ENCODE measurements around the gene RBMX. TPM values are rescaled to one million over a fixed set of nuclear protein-coding genes. Genes with fewer than 3 reads are reported as not detected.

RBMX gene
- total RNA-seq, 1 experiment from 2014 or later, result 414 TPM

DNA sequence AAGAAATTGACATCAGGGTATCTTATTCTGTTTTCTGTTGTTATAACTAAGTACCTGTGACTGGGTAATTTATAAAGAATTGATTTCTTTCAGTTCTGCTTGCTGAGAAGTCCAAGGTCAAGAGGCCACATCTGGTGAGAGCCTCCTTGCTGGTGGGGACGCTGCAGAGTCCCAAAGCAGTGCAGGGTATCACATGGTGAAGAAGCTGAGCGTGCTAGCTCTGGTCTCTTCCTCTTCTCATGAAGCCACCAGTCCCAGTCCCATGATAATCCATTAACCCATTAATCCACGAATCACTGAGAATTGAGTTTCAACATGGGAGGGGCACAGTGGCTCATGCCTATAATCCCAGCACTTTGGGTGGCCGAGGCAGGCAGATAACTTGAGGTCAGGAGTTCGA lies 18.0 kb downstream of the RBMX start:
- TF ChIP-seq, protein P1, sequence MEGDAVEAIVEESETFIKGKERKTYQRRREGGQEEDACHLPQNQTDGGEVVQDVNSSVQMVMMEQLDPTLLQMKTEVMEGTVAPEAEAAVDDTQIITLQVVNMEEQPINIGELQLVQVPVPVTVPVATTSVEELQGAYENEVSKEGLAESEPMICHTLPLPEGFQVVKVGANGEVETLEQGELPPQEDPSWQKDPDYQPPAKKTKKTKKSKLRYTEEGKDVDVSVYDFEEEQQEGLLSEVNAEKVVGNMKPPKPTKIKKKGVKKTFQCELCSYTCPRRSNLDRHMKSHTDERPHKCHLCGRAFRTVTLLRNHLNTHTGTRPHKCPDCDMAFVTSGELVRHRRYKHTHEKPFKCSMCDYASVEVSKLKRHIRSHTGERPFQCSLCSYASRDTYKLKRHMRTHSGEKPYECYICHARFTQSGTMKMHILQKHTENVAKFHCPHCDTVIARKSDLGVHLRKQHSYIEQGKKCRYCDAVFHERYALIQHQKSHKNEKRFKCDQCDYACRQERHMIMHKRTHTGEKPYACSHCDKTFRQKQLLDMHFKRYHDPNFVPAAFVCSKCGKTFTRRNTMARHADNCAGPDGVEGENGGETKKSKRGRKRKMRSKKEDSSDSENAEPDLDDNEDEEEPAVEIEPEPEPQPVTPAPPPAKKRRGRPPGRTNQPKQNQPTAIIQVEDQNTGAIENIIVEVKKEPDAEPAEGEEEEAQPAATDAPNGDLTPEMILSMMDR (conservative IDR thresholded peaks at IDR 0.05), result no peak
- Histone ChIP-seq H3K23ac (ENCODE audit: insufficient read length, low read depth, low read length) (no peak overlapping the region), H2BK5ac (ENCODE audit: insufficient read length, low read length) (no peak overlapping the region), H4K8ac (replicated peaks; ENCODE audit: insufficient read length, low read depth, low read length) (no peak overlapping the region), H3K27me3 (ENCODE audit: insufficient read depth, low read length) (no peaks in the 10 kb centered on the region), H3K18ac (ENCODE audit: insufficient read length, low read depth, low read length) (no peak overlapping the region), H3K14ac (ENCODE audit: insufficient read depth, low read length) (no peak overlapping the region), H3K23me2 (ENCODE audit: insufficient read length, low read depth, low read length, poor library complexity, severe bottlenecking) (no peaks in the 10 kb centered on the region), H2BK20ac (ENCODE audit: low read depth, low read length, poor library complexity, severe bottlenecking) (no peak overlapping the region), H2BK15ac (ENCODE audit: low read depth, low read length) (no peak overlapping the region), H3K9me3 (ENCODE audit: control insufficient read depth, low read depth, low read length) (peaks cover 14% of the 10 kb centered on the region), H2BK120ac (ENCODE audit: low read depth, low read length, poor library complexity, severe bottlenecking) (no peak overlapping the region), H2AFZ (ENCODE audit: low read length) (no peak overlapping the region), H3K79me1 (ENCODE audit: insufficient read depth, low read depth, low read length, poor library complexity, severe bottlenecking) (no peaks in the 10 kb centered on the region), H4K5ac (ENCODE audit: insufficient read length, low read depth, low read length) (no peak overlapping the region), H2AK5ac (ENCODE audit: insufficient read length, low read length) (no peak overlapping the region), H3K4ac (ENCODE audit: low read depth, low read length) (no peak overlapping the region), H2BK12ac (ENCODE audit: insufficient read length, low read depth, low read length) (no peak overlapping the region), H3K9ac (ENCODE audit: extremely low read depth, insufficient read length, low read length) (no peak overlapping the region), H3K4me1 (ENCODE audit: insufficient read depth, low read length) (no peaks in the 10 kb centered on the region), H3K56ac (ENCODE audit: insufficient read length, low read depth, low read length) (no peak overlapping the region), H4K91ac (ENCODE audit: insufficient read length, low read depth, low read length) (no peak overlapping the region), H3K27ac (ENCODE audit: insufficient read length, low read depth, low read length) (no peak overlapping the region), H3K4me2 (ENCODE audit: insufficient read depth, insufficient read length, low read length) (no peak overlapping the region), H3T11ph (ENCODE audit: low read length) (no peak overlapping the region), H4K20me1 (ENCODE audit: control insufficient read depth, insufficient read depth, insufficient read length) (no peaks in the 10 kb centered on the region), H3K79me2 (ENCODE audit: insufficient read depth, low read length) (no peaks in the 10 kb centered on the region)
- Mint-ChIP-seq H3K27ac (no peak overlapping the region; a peak in 1 of 7 replicates), H3K4me3 (no peak overlapping the region), H3K27me3 (ENCODE audit: low read depth) (no peaks in the 10 kb centered on the region), H3K4me1 (0 out of 4 replicates have a peak, but pooled peaks cover 0 to 3% of the 10 kb centered on the region in 2 experiments), H3K9me3 (peaks cover 60 to 65% of the 10 kb centered on the region in 2 experiments), H3K36me3 (ENCODE audit: insufficient read depth in 1 of 3, low read depth in 3 of 3) (peaks cover 50 to 72% (median 59%) of the 10 kb centered on the region in 3 experiments)
- WGBS (ENCODE audit: extremely low coverage, insufficient read length, low lambda C conversion rate), result no CpG with 5 or more reads among the region's 5 CpGs
- DNase-seq, result no peak
